ENCODE measurements around the gene NOTCH2. TPM values are rescaled to one million over a fixed set of nuclear protein-coding genes. Genes with fewer than 3 reads are reported as not detected.
"Not testable (repeated sequence)": the region's sequence is repeated elsewhere in the genome, so short reads cannot be mapped to it uniquely, and the experiment has no call there.

Gene NOTCH2
- total RNA-seq (100 to 1,000 TPM in 5 of 7 donors, 10 to 100 TPM in 2; 52.3 to 149 (median 119) TPM), polyA plus RNA-seq (10 to 100 TPM; 21.3 to 70.6 TPM)
- long read RNA-seq, donor 1, partial matches to known transcripts, result 12 of 44 reads
- long read RNA-seq, donor 1, other reads (novel, unspliced or antisense), result 32 of 44 reads
- long read RNA-seq, donor 2, full-length matches to known transcripts, result 2 of 83 reads
- long read RNA-seq, donor 2, partial matches to known transcripts, result 76 of 83 reads
- long read RNA-seq, donor 2, other reads (novel, unspliced or antisense), result 5 of 83 reads
- long read RNA-seq, donor 3, partial matches to known transcripts, result 17 of 111 reads
- long read RNA-seq, donor 3, other reads (novel, unspliced or antisense), result 94 of 111 reads

- peak within 1 kb of the TSS; percentile 65 to 69 for H3K27ac ChIP-seq
- H3K4me1 ChIP-seq (ENCODE audit: insufficient read depth); H3K9me3 ChIP-seq; H3K36me3 ChIP-seq; intact Hi-C loops (cut with DNase I); H3K27me3 ChIP-seq: not testable (repeated sequence)
- H3K4me3 ChIP-seq, result peak within 1 kb of the TSS; percentile 82
- TF ChIP-seq POLR2A (IDR thresholded peaks at IDR 0.05), result peak; percentile 40
- 0% methylated on average over 5 to 58 of the region's 95 CpGs; no CpG with 5 or more reads in 1 of the 3 donors for WGBS, 3 donors
- DNase-seq, result peak; percentile 74 to 85 (median 79)
Measured at GRCh38 chr1:120069067-120069919, at the start of gene NOTCH2. Gene NOTCH2 (minus strand): TSS chr1:120069662. CDS start chr1:120069406, 256 bp downstream.

GRCh38 chr1:120117371-120118177, 48.1 kb upstream of the NOTCH2 start:
- H3K27ac ChIP-seq; intact Hi-C loops (cut with DNase I); H3K36me3 ChIP-seq; H3K4me3 ChIP-seq; H3K9me3 ChIP-seq; H3K4me1 ChIP-seq (ENCODE audit: insufficient read depth); H3K27me3 ChIP-seq: not testable (repeated sequence)
- WGBS, 3 donors, result 5 to 28% (median 18%) methylated on average over 2 to 3 of the region's 4 CpGs
- peak; percentile 38 to 86 (median 67) for DNase-seq

DNA sequence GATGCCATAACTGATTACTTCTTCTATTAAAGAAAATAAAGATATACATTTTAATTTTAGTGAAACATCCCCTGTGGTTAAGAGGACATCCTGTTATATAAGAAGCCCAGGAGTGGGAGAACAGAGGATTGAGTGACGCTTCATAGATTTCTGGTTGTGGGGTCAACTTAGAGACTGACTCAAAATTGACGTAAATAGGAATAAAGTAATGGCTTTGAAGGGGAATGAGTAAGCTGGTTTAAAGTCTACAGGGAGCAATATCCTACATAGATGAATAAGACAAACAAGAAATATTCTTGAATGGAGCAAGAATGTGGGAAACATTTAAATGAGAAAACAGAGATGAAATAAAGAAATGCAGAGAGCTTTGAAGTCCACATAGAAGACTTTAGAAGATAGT, 46.6 kb upstream of the NOTCH2 start:
- H3K36me3 ChIP-seq; DNase-seq; H3K4me3 ChIP-seq; H3K9me3 ChIP-seq; H3K27me3 ChIP-seq; intact Hi-C loops (cut with DNase I); H3K4me1 ChIP-seq (ENCODE audit: insufficient read depth); H3K27ac ChIP-seq: not testable (repeated sequence)
- 92 to 95% (median 94%) methylated on average over 2 of the region's 2 CpGs for WGBS, 3 donors

DNA sequence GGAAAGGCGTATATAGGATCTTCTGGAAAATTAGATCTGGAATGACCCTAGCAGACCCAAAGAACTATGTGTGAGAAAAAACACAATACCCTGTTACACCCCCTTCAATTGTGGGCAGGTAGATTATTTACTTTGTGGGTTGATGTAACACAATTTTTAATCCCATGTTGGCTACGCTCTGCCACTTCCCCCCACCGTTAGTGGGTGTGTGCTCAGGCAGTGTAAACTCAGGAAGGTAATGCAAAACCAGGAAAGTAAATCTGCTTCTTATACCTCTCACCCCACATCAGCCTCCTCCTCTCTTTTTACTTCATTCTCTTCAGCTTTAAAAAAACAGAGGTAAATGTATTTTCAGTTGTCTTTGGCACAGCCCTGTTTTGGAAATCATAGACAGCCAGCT, 43.7 kb upstream of the NOTCH2 start:
- H3K9me3 ChIP-seq; H3K27me3 ChIP-seq; H3K36me3 ChIP-seq; DNase-seq; H3K4me1 ChIP-seq (ENCODE audit: insufficient read depth); H3K4me3 ChIP-seq; H3K27ac ChIP-seq; intact Hi-C loops (cut with DNase I): not testable (repeated sequence)
- 100% methylated on average over 1 of the region's 3 CpGs for WGBS, 3 donors

- H3K4me1 ChIP-seq (ENCODE audit: insufficient read depth); H3K36me3 ChIP-seq; H3K9me3 ChIP-seq; DNase-seq; H3K27ac ChIP-seq; H3K27me3 ChIP-seq; intact Hi-C loops (cut with DNase I); H3K4me3 ChIP-seq: not testable (repeated sequence)
- WGBS, 3 donors, result 40 to 56% (median 44%) methylated on average over 5 of the region's 5 CpGs
Measured at GRCh38 chr1:120112212-120112611, 42.8 kb upstream of the NOTCH2 start.

GRCh38 chr1:120111771-120112170, 42.3 kb upstream of the NOTCH2 start:
- H3K36me3 ChIP-seq; H3K4me3 ChIP-seq; H3K27ac ChIP-seq; DNase-seq; H3K9me3 ChIP-seq; H3K27me3 ChIP-seq; H3K4me1 ChIP-seq (ENCODE audit: insufficient read depth); intact Hi-C loops (cut with DNase I): not testable (repeated sequence)
- 0% methylated on average over 1 of the region's 3 CpGs; no CpG with 5 or more reads in 2 of the 3 donors for WGBS, 3 donors

DNA sequence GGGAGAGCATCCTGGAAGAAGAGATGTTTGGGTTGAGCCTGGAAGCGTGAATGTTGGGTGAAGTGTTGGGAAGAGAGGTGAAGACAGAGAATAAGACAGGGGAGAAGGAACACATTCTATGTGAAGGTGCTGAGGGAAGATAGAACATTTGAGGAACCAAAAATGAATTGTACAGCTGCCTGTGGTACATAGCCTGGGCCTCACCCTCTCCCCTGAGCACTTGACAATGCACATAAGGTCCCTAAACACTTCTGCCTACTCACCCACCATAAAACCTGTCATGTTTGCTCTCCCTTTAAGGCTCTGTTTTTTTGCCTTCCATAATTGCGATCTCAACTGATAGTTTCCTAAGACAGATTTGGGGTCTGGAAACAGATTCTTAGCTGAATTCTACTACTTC, 41.5 kb upstream of the NOTCH2 start:
- H3K27me3 ChIP-seq; H3K4me3 ChIP-seq; H3K36me3 ChIP-seq; H3K9me3 ChIP-seq; DNase-seq; intact Hi-C loops (cut with DNase I); H3K27ac ChIP-seq; H3K4me1 ChIP-seq (ENCODE audit: insufficient read depth): not testable (repeated sequence)
- 100% methylated on average over 1 of the region's 2 CpGs; no CpG with 5 or more reads in 1 of the 3 donors for WGBS, 3 donors

GRCh38 chr1:120109656-120110055, 40.2 kb upstream of the NOTCH2 start:
- H3K4me1 ChIP-seq (ENCODE audit: insufficient read depth); intact Hi-C loops (cut with DNase I); H3K27me3 ChIP-seq; DNase-seq; H3K36me3 ChIP-seq; H3K9me3 ChIP-seq; H3K27ac ChIP-seq; H3K4me3 ChIP-seq: not testable (repeated sequence)
- WGBS, 3 donors, result 95 to 96% (median 95%) methylated on average over 7 of the region's 9 CpGs

DNA sequence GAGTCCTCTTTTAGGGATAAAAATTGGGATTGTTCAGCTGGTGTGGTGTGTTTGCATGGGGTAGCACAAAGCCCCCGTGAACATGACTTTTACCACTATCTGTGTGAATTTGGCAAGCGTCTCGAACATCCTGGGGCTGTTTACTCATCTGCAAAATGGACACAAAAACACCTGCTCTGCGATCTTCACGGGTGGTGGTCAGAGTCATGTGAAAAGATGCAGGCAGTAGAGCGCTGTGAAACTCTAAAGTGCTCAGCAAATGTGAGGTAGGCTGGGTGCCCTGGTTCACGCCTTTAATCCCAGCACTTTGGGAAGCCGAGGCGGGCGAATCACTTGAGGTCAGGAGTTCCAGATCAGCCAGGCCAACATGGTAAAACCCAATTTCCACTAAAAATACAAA, 39.7 kb upstream of the NOTCH2 start:
- 94 to 98% (median 95%) methylated on average over 7 to 10 of the region's 10 CpGs for WGBS, 3 donors
- intact Hi-C loops (cut with DNase I), result not testable (repeated sequence)

GRCh38 chr1:120105288-120105687, 35.8 kb upstream of the NOTCH2 start:
- intact Hi-C loops (cut with DNase I); H3K36me3 ChIP-seq; H3K4me3 ChIP-seq; DNase-seq; H3K27me3 ChIP-seq; H3K4me1 ChIP-seq (ENCODE audit: insufficient read depth); H3K9me3 ChIP-seq; H3K27ac ChIP-seq: not testable (repeated sequence)
- WGBS, 3 donors, result 77 to 93% (median 90%) methylated on average over 1 of the region's 2 CpGs

More for the DNA sequence above, 39.7 kb upstream of the NOTCH2 start:
- H3K4me1 ChIP-seq (ENCODE audit: insufficient read depth); DNase-seq; H3K36me3 ChIP-seq; H3K9me3 ChIP-seq; H3K4me3 ChIP-seq; H3K27me3 ChIP-seq; H3K27ac ChIP-seq: not testable (repeated sequence)

DNA sequence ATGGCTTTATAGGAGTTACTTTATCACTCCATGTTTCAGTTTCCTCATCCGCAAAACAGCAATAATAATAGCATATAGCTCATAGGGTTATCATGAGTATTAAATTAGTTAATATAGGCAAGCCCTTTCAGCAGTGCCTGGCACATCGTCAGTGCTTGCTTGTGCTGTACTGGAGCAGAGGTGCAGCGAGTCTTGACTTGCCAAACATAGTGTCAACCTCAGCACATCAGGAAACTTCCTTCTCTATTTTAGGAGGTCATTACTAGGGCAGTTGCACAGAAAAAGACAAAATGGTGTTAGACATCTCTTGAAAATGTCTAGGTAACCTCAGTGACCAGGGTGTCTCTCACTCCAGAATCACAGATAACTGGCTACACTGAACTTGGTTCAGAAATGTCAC, 34.3 kb upstream of the NOTCH2 start:
- WGBS, 3 donors, result no CpG with 5 or more reads among the region's 3 CpGs
- DNase-seq; H3K27ac ChIP-seq; H3K4me1 ChIP-seq (ENCODE audit: insufficient read depth); H3K27me3 ChIP-seq; H3K4me3 ChIP-seq; H3K9me3 ChIP-seq; intact Hi-C loops (cut with DNase I); H3K36me3 ChIP-seq: not testable (repeated sequence)

All from ovary (tissue), 10 donors.